HG03025 (cell line): ENCODE results near the gene TPRKB.
"Not testable (repeated sequence)": the region's sequence is repeated elsewhere in the genome, so short reads cannot be mapped to it uniquely, and the experiment has no call there.

Source experiments
- ATAC-seq: cut with Tn5 transposase; IDR thresholded peaks from one replicate; pipeline ENCODE4 v1.9.1; 2021; ENCODE audit warnings: mild to moderate bottlenecking, moderate library complexity; ENCODE audit not compliant: unreplicated experiment, low FRiP score

Gene TPRKB

DNA sequence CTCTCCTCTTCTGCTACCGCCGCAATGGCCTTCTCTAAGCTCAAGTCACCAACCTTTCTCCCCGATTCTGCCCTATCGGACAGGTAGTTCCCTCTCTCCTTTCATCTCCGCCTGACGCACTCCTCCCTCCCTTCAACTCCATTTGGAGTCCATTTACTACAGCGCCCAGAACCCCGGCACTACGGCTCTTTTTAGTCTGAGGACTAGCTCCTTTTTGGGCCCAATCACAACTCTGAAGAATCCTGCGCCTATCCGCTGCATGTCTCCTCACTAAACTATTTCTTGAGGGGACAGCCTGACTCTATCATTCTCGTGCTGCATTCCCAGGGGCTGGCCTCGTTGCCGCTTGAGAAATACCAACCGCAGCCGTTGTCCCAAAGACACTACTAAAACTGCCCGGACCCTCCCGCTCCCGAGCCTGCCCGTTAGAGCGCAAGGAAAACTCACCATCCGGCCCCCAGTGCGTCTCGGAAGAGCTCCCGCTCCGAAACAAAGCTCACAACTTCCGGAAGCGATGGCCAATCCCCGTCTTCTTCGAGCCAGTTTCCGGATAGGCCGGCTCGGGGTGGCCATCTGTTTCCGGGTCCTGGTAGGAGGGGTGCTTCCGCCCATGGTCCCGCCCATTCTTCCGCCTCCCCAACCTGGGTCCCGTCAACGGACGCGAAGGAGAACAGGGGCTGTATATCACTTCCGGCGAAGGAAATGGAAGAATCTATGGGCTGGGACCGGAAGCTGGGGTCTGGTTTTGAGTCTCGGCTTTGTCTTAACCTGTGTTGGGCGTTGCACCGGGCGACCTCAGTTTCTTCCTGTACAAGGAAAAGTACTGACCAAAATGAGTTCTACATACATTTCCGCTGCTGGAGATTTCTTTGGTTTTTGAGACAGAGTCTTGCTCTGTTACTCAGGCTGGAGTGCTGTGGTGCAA, at the start of gene TPRKB:
Gene TPRKB (minus strand): TSS at position 491 of the 925 bp plus-strand sequence. CDS start 2,776 bp downstream, outside the sequence.
- peak; percentile 97 for ATAC-seq

DNA sequence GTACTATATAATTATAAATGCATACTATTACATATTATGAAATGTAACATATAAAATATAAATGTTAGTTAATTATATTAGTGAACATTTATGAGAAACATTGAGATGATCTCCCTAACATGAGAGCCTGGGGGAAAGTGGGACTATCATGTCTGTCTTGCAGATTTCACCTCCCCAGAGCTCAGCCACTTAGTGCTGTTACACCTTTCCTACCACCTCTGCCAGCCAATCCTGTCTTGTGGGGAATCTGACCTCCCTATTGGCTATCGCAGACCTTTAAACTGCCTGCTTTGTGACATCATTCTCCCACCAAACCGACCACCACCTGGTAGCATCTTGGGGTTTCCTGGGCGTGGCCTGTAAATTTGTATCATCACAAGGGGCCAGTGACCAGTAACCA, 46.7 kb upstream of the TPRKB start, which contains the start of gene C2orf78:
Gene C2orf78 (plus strand): TSS at position 301 of the 400 bp plus-strand sequence. CDS start 127 bp downstream, outside the sequence.
- not testable (repeated sequence) for ATAC-seq

DNA sequence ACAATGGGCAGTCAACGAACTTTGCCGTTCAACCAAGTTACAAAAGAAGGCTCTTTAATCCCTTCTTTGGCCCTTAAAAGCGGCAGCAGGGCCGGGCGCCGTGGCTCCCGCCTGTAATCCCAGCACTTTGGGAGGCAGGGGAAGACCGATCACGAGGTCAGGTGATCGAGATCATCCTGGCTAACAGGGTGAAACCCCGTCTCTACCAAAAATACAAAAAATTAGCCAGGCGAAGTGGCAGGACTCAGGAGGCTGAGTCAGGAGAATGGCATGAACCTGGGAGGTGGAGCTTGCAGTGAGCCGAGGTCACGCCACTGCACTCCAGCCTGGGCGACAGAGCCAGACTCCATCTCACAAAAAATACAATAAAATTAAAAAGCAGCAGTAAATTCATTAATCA, 46.3 kb upstream of the TPRKB start:
- ATAC-seq = not testable (repeated sequence)

DNA sequence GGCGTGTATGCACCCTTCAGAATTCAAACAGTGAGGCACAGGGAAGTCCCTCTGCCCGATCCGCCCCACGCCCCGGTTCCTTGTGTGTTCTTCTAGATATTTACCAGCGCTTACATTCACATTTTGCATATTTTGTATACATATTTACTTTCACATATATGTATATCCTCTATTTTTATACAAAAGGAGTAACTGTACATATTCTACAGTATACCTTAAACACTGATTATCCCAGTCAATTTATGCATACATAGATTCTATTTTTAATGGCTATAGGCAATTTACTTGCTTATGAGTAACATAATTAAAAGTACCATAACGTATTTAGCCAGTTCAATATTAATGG, 43.1 kb upstream of the TPRKB start:
- ATAC-seq = no peak

DNA sequence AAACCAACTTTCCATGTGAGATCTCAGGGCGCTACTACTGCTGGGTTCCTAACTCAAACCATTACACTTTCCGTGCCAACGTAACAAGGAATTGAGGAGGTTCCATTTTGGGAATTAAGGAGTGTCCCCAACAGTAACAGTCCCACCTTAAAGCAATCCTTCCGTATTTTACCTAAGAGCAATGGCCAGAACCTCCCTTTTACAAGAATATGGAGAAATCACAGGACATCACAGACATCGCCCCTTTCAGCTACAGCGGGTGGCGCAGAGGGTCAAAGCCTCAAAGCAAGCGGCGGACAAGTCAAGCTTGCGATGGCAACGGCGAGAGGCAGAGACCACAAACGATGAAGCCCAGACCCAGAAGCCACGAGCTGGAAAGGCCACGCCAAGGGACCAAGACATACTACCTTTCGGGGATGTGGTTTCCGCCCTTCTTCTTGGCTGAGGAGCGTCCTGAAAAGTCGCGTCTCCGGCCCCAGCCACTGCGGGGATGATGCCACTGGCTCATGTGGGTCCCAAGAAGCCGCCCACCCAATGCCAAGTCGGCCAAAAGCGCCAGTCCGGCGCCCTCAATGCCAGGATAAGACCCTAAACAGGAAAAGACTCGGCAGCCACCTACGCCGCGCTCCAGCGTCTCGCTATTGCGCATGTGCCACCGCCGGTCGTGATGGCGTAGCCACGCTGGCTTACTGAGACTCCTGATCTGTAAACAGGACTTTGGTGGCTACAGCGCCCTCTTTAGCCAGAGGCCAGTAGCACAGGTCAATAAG, 42.5 kb upstream of the TPRKB start, which contains the start of gene DUSP11:
Gene DUSP11 (minus strand): TSS at position 637 of the 770 bp plus-strand sequence. CDS start 129 bp downstream, at position 508.
- ATAC-seq = peak; percentile 94

DNA sequence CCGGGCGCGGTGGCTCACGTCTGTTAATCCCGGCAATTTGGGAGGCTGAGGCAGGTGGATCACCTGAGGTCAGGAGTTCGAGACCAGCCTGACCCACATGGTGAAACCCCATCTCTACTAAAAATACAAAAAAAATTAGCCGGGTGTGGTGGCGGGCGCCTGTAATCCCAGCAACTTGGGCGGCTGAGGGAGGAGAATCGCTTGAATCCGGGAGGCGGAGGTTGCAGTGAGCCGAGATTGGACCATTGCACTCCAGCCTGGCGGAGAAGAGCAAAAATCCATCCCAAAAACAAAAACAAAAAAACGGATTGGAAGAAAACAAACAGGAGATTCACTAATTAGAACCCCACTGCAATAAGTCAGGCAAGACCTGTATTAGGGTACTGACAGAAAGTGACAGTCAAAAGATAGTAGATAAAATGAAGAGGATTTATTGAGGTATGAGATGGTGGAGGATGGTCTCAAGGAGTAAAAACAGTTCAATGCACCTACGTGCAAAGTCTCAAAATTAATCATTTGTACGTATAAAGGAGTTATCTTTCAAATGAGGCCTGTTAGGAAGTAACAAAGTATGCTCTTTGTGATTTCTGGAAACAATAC, 41.8 kb upstream of the TPRKB start:
- not testable (repeated sequence) for ATAC-seq

DNA sequence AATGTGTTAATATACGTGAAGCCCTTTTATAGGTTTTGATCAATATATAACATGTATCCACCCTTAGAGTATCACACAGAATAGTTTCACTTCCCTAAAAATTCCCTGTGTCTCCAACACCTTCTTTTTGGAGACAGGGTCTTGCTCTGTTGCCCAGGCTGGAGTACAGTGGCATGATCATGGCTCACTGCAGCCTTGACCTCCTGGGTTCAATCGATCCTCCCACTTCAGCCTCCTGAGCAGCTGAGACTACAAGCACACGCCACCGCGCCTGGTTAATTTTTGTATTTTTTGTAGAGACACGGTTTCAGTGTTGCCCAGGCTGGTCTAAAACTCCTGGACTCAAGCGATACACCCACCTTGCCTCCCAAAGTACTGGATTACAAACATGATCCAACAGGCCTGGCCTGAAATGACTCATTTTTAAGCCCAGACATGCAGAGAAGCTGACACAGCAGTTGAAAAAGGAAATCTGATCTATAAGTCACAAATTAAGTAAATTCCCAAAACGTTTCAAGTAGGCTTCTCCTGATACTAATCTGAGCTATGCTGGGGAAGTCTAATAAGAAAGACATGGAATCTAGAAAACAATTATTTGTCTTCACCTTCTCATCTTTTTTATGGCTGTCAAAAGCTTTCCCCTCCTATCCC, 39.8 kb upstream of the TPRKB start:
- no peak for ATAC-seq

DNA sequence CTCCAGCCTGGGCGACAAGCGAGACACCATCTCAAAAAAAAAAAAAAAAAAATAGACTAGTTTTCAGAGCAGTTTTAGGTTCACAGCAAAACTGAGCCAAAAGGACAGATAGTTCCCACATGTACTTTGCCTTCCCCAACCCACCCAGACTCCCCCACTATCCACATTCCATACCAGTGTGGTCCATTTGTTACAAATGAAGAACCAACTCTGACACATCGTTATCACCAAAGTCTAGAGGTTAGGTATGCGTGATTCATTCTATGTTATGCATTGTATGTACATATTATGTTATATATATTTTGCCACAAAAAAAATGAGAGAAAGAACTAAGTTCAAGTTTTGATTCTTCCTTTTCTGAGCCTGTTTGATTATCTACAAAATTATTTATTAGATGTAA, 39.2 kb upstream of the TPRKB start:
- ATAC-seq = no peak

DNA sequence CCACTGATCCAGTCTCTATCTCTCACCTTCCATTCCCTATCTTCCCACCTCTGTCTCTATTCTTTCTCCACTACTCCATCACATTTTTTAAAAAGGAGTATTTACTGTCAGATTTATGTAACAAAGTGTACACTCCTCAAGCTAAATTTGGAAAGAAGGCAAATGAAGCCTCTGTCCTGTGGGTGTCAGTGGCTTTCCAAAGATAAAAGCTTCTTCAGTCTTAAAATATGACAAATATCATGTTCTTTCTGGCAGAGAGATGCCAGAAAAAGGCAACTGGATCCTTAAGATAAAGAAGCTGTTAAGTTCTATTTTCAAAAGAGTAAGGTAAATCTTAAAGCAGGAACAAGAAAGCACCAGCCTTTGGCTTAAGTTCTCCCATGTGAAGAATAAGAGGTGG, 35.7 kb upstream of the TPRKB start:
- ATAC-seq = no peak

DNA sequence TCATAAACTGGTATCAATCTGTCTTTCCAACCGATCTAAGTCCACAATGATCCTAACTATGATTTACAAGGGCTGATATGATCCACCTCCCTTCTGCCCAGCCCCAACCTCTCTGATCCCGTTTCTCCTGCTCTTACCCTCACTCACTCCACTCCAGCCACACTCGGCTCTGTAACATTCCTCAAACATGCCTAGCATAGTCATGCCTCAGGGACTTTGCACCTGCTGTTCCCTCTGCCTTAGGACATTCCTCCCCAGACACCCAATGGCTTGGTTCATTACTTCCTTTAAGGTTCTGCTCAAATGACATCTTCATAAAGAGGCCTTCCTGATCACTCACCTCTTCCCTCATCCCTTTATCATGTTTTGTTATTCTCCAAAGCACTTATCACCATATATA, 33.6 kb upstream of the TPRKB start:
- no peak for ATAC-seq

DNA sequence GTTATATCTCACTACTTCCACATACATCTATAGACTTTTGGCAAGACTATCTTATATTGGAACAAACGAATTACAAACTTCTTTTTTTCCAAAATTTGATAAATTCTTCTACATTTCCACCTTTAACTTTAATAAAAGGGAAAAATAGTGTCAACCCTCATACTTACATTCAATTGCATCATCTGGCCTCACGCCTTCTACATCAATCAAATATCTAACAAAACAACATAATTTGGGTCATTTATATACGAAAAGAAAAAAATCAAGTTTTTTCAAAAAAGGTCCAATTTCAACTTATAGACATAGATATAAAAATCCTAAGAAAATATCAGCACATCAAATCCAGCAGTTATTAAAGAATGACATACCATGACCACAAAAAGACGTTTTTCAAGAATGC, 29.8 kb upstream of the TPRKB start:
- no peak for ATAC-seq

DNA sequence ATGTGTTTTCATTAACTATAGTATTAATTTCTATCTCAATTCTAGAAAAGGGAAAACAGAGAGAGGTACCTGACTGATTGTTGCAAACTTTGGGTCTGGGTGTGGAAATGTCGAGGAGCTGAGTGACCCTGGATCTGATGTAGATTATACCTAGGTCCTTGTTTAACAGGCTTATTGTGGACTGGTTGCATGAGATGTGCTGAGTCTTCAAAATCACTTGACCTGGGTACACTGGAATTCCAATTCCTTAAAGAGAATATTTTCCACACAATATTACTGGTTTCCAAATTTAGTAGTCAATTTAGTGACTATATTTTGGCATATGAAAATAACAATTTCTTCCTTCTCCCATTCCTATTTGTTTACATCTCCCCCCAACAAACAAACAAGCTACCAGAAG, 29.2 kb upstream of the TPRKB start:
- no peak for ATAC-seq

DNA sequence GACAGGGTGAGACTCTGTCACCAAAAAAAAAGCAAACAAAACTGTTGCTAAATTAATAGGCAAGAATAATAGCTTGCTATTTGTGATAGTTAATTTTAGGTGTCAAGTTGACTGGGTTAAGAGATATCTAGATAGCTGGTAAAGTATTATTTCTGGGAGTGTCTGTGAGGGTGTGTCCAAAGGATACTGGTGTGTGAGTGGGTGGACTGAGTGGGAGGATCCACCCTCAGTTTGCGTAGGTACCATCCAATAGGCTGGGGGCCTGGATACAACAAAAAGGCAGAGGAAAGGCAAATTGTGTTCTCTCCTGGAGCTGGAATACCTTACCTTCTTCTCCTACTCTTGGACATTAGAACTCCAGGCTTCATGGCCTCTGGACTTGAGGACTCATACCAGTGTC, 27.8 kb upstream of the TPRKB start:
- ATAC-seq = no peak

DNA sequence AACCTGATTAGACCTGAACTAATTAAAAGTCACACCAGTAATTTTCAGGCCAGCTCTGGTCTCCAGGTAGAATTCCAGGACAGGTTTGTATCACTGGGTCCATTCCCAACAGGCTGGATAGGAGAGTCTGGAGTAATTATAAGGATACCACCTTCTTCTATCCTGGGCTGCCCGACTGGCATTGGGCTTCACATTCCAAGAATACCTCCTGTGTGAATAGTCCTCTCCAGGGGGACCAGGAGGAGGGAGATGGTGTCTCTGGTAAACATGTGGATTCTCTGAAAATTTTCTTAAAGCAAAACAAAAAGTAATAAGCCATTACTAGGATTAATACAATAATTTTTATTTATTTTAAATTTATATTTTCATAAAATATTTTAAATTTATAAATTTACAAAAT, 25.4 kb upstream of the TPRKB start:
- no peak for ATAC-seq

DNA sequence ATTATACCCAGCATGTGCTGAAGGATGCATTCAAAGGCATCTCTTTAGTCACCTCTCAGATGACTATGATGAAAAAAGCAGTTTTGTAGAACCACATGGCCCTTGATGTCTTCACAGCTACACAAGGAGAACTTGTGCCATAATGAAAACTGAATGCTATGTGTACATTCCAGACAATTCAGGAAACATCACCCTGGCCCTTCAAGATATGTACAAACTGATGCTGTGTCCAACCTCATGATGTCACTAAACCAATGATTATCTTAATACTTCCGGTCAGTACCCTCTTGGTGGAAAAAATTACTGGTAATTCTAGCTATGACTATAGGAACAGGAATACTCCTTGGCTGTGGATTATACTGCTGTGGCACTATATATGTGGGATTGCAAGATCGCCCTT, 22.8 kb upstream of the TPRKB start:
- no peak for ATAC-seq

DNA sequence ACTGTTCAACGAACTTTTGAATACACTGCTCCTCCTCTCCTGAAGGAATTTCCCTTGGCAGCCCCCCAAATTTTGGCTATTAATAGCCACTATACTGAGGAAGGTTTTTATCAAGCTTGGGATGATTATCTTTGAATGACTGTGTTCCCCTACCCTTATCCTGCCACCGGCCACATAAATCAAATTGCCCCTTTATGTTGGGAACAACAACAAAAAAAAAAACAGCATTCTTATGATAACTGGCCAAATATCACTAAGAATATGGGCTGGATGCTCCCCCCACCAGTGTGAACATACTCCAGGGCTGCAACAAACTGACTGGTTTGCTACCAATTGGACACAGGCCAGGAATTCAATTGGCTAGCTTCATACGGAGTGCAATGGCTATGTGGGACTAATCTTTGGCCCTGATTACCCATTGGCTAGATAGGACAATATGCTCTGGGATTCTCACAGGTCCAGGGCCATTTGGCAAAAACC, 22.2 kb upstream of the TPRKB start:
- no peak for ATAC-seq

DNA sequence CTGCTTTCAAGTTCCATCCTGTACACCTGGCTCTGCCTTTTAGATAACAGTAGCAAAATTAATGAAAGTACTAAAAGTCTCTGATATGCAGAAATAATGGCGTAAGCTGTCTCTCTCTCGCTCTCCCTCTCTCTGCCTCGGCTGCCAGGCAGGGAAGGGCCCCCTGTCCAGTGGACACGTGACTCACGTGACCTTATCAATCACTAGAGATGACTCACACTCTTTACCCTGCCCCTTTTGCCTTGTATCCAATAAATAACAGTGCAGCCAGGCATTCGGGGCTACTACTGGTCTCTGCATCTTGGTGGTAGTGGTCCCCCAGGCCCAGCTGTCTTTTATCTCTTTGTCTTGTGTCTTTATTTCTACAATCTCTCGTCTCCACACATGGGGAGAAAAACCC, 17.2 kb upstream of the TPRKB start:
- not testable (repeated sequence) for ATAC-seq

DNA sequence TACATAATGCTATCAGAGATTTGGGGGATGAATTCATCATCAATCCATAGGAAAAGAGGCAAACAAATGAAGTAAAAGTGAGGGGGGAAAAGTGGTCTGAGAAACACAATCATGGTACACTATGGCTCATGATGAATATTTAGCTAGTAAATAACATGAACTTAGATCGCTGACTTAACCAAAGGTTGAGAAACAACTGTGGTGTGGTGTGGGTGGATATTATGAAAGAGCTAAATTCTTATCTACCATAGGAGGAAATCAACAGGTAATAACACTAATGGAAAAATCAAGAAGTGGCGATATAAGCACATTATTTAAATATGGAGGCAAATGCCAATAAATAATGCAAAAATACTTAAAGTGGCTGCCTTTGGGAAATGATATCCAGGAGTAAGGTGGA, 12.2 kb upstream of the TPRKB start:
- ATAC-seq = no peak

DNA sequence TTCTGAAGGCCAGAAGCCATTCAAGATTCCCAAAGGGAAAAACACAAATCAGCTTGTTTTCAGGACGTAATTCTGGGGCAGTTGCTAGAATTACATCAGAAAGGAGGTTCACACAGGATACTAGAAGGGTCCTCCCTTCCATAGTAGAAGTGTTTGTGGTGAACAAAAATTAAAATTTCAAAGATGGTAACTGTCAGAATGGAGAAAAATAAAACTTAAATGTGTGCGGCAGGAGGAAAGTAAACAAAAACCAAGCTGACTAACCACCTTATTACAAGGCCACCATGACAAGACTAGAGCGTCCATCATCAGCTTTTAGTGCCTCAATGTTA, 9.7 kb upstream of the TPRKB start:
- no peak for ATAC-seq

DNA sequence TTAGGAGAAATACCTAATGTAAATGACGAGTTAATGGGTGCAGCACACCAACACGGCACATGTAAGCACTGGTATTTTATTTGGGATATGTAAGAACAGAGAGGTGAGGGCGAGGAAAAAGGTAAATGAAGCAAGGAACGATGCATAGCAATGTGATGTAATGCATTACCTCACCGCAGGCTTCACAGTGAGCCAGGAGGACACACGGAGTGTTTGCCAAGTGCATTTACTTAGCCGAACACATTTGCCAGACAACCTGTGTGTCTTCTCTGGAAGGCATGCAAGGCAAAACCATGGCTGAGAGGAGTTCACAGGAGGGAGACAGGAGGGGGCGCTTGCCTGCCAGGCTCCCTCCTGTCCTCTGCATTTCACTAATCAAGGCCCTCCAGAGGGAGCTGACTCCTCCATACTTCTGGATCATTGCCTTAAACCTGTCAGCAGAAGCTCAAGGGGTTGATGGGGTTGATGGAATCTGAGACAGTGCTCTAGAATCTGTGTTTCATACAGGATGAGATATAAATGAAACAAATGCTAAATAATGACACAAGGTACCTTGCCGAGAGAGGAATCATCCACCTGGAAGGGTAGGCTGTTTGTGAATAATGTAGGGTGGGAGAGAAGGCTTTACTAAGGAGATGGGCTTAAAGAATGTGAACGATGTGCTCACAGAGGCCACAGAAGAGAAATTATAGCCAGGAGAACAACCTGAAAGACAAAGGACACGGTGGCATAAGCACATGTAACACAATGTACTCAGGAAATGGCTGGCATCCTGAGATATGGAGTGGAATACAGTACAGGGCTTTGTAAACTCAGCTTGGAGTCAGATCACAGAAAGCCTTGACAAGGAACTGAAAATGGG, 9.1 kb upstream of the TPRKB start:
- no peak for ATAC-seq
